GM23338 (cell line): ENCODE data around the gene OR6J1. TPM values are rescaled to one million over a fixed set of nuclear protein-coding genes. Genes with fewer than 3 reads are reported as not detected.
"Not testable (repeated sequence)": the region's sequence is repeated elsewhere in the genome, so short reads cannot be mapped to it uniquely, and the experiment has no call there.

Experiments
- ATAC-seq: fragments of 200-7000 bp; cut with Tn5 transposase; 3 replicates; pipeline ENCODE4 v1.9.1; 2020
- DNase-seq: peaks from one replicate; pipeline ENCODE4 v3.0.0-alpha.2; 2015; ENCODE audit warnings: low spot score
- H2AFZ ChIP-seq: fragments of 200-600 bp; sonication (generic); 2 replicates; pipeline ENCODE4 v1.8.0; 2016; ENCODE audit warnings: antibody characterized with exemption, mild to moderate bottlenecking, moderate library complexity
- H3F3A ChIP-seq: fragments of 200-600 bp; sonication (generic); replicated peaks from 2 replicates; pipeline ENCODE4 v1.8.0; 2017; ENCODE audit warnings: antibody characterized with exemption, mixed run types, low read depth
- H3K27ac ChIP-seq: fragments of 200-600 bp; sonication (generic); 2 replicates; pipeline ENCODE4 v1.6.1; 2016; ENCODE audit warnings: low read depth
- H3K27me3 ChIP-seq: fragments of 200-600 bp; sonication (generic); 2 replicates; pipeline ENCODE4 v1.8.0; 2016; ENCODE audit warnings: mild to moderate bottlenecking, mixed run types, moderate library complexity; ENCODE audit not compliant: insufficient read depth
- H3K36me3 ChIP-seq: fragments of 200-600 bp; sonication (generic); 2 replicates; pipeline ENCODE4 v1.8.0; 2016; ENCODE audit warnings: mild to moderate bottlenecking; ENCODE audit not compliant: insufficient read depth
- H3K4me1 ChIP-seq: fragments of 200-600 bp; sonication (generic); 2 replicates; pipeline ENCODE4 v1.8.0; 2016; ENCODE audit warnings: mild to moderate bottlenecking, moderate library complexity; ENCODE audit not compliant: insufficient read depth
- H3K4me2 ChIP-seq: fragments of 200-600 bp; sonication (generic); 2 replicates; pipeline ENCODE4 v1.7.1; 2017; ENCODE audit warnings: mixed run types
- H3K4me3 ChIP-seq: fragments of 200-600 bp; sonication (generic); 2 replicates; pipeline ENCODE4 v1.6.1; 2016; ENCODE audit warnings: mixed run types
- H3K79me2 ChIP-seq: fragments of 200-600 bp; sonication (generic); replicated peaks from 2 replicates; pipeline ENCODE4 v1.8.0; 2017; ENCODE audit warnings: mild to moderate bottlenecking; ENCODE audit not compliant: insufficient read depth
- H3K9me2 ChIP-seq: fragments of 200-600 bp; sonication (generic); 2 replicates; pipeline ENCODE4 v1.8.0; 2017; ENCODE audit not compliant: insufficient read depth
- H4K20me1 ChIP-seq: fragments of 200-600 bp; sonication (generic); replicated peaks from 2 replicates; pipeline ENCODE4 v1.8.0; 2017; ENCODE audit warnings: mild to moderate bottlenecking; ENCODE audit not compliant: insufficient read depth
- H3K27ac Mint-ChIP-seq: 2 replicates; pipeline ENCODE4 v1.8.0; 2020; ENCODE audit warnings: inconsistent platforms, mild to moderate bottlenecking, moderate library complexity, mixed read lengths
- H3K27me3 Mint-ChIP-seq: 3 replicates; pipeline ENCODE4 v1.8.0; 2022; ENCODE audit warnings: low read depth, mild to moderate bottlenecking, moderate library complexity, mixed read lengths, inconsistent platforms; ENCODE audit not compliant: insufficient read depth, poor library complexity
- H3K36me3 Mint-ChIP-seq: 3 replicates; pipeline ENCODE4 v1.8.0; 2021; ENCODE audit warnings: low read depth, mild to moderate bottlenecking, inconsistent platforms, moderate library complexity, mixed read lengths
- H3K4me1 Mint-ChIP-seq: 3 replicates; pipeline ENCODE4 v1.8.0; 2020; ENCODE audit warnings: mild to moderate bottlenecking, inconsistent platforms, mixed read lengths
- H3K4me3 Mint-ChIP-seq: 3 replicates; pipeline ENCODE4 v1.8.0; 2021; ENCODE audit warnings: moderate library complexity, mild to moderate bottlenecking, inconsistent platforms, mixed read lengths
- H3K9me3 Mint-ChIP-seq: 3 replicates; pipeline ENCODE4 v1.8.0; 2020; ENCODE audit warnings: moderate library complexity, mild to moderate bottlenecking, inconsistent platforms, mixed read lengths
- CREB1 ChIP-seq: fragments of 250-450 bp; sonication (Bioruptor Pico); IDR thresholded peaks from 2 replicates; pipeline ENCODE4 v1.5.0; 2020; ENCODE audit warnings: low read depth, mild to moderate bottlenecking, moderate library complexity
- EZH2 ChIP-seq: fragments of 200-600 bp; sonication (generic); IDR thresholded peaks from one replicate; pipeline ENCODE4 v1.8.0; 2017; ENCODE audit warnings: antibody characterized with exemption, mild to moderate bottlenecking, low read depth; ENCODE audit not compliant: unreplicated experiment
- EZH2phosphoT487 ChIP-seq: fragments of 200-600 bp; sonication (generic); IDR thresholded peaks from one replicate; pipeline ENCODE4 v1.8.1; 2018; ENCODE audit warnings: antibody characterized with exemption; ENCODE audit not compliant: unreplicated experiment
- JUNB ChIP-seq: IDR thresholded peaks from one replicate; pipeline ENCODE4 v1.6.1; 2016; ENCODE audit warnings: antibody characterized with exemption; ENCODE audit not compliant: unreplicated experiment
- POLR2AphosphoS5 ChIP-seq: IDR thresholded peaks from 2 replicates; pipeline ENCODE4 v1.6.1; 2016; ENCODE audit warnings: antibody characterized with exemption, low read depth
- STAT1 ChIP-seq: IDR thresholded peaks from one replicate; pipeline ENCODE4 v1.6.1; 2016; ENCODE audit warnings: antibody characterized with exemption; ENCODE audit not compliant: unreplicated experiment
- polyA plus RNA-seq: library from polyadenylated mRNA; unstranded; fragments of >200 nt; fragmentation: Nextera tagmentation; extraction: Ambion mirVana; gene quantifications from 2 replicates; pipeline ENCODE4 v1.2.1, GENCODE V29; 2016
- total RNA-seq: library from RNA; depleted of rRNA; stranded (reverse); fragments of >200 nt; shearing (Covaris generic); gene quantifications from 2 replicates; pipeline ENCODE4 v1.2.3, GENCODE V29; 2014
- TF ChIP-seq, protein P1 (sequence below), 2 experiments: fragments of 200-600 bp in 1 of 2; sonication (generic) in 1 of 2; conservative IDR thresholded peaks; 2 replicates each; pipeline versions ENCODE4 v1.5.1 to v1.6.1; 2016 to 2017; ENCODE audit warnings: antibody characterized with exemption in 2 of 2, low read depth in 2 of 2, mild to moderate bottlenecking in 2 of 2, moderate library complexity in 1 of 2
- TF ChIP-seq, protein P2 (sequence below): fragments of 250-450 bp; sonication (Bioruptor Pico); IDR thresholded peaks from 2 replicates; pipeline ENCODE4 v1.5.0; 2020; ENCODE audit warnings: mild to moderate bottlenecking, moderate library complexity
- TF ChIP-seq, protein P3 (sequence below): IDR thresholded peaks from 2 replicates; pipeline ENCODE4 v1.6.1; 2016; ENCODE audit warnings: antibody characterized with exemption

Gene OR6J1
- total and polyA plus RNA-seq, 2 experiments from 2014 or later, result not detected

DNA sequence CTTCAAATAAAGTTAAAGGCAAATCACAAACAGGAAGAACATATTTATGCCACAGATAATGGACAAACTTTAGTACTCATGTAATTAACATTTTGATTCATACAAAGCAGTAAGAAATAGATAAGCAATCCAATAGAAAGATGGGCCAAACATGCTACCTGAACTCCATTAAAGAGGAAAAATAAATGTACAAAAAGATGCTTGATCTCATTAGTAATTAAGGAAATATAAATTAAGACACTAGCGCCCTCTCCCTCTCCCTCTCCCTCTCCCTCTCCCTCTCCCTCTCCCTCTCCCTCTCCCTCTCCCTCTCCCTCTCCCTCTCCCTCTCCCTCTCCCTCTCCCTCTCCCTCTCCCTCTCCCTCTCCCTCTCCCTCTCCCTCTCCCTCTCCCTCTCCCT, 8.2 kb downstream of the OR6J1 start:
- H3K4me3 Mint-ChIP-seq, H3K4me3 ChIP-seq, H4K20me1 ChIP-seq, H3K4me1 ChIP-seq, H3K4me1 Mint-ChIP-seq, ATAC-seq, H3K4me2 ChIP-seq, H3F3A ChIP-seq, H3K79me2 ChIP-seq, H3K27ac ChIP-seq, H3K27me3 ChIP-seq, DNase-seq, H3K27ac Mint-ChIP-seq, H3K9me2 ChIP-seq, H3K36me3 ChIP-seq, H2AFZ ChIP-seq: not testable (repeated sequence)
- Mint-ChIP-seq H3K27me3 (peaks cover 17% of the 10 kb centered on the region), H3K36me3 (peaks cover 26% of the 10 kb centered on the region), H3K9me3 (peaks cover 38% of the 10 kb centered on the region)

DNA sequence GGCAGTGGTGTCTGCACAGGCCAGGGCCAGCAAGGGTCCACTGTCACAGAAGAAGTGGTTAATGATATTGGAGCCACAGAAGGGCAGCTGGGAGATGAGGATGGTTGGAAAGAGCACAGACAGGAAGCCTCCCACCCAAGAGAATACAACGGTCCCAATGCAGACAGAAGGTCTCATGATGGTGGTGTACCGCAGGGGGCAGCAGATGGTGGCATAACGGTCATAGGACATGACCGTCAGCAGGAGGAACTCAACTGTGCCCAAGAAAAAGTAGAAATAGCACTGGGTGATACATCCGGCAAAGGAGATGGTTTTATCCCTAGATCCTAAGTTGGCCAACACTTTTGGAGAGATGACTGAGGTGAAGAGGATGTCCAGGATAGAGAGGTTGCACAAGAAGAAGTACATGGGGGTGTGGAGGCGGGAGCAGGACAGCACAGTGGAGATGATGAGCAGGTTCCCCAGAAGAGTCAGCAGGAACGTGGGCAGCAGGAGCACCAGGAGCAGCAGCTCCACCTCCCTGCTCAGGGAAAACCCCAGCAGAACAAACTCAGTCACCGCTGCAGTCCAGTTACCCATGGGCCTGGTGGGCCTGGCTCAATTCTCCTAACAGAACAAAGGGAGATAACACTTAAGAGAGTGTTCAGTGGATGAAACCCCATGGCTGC, 9.8 kb downstream of the OR6J1 start:
- Mint-ChIP-seq H3K36me3 (peaks cover 35% of the 10 kb centered on the region), H3K4me1 (peaks cover 13% of the 10 kb centered on the region), H3K4me3 (no peak overlapping the region), H3K27me3 (peaks cover 17% of the 10 kb centered on the region), H3K27ac (no peak overlapping the region), H3K9me3 (peaks cover 52% of the 10 kb centered on the region)
- Histone ChIP-seq H3K27me3 (no peaks in the 10 kb centered on the region), H3K36me3 (no peaks in the 10 kb centered on the region; the same call in 1 of the 2 replicates), H3K4me1 (no peaks in the 10 kb centered on the region), H3K4me2 (no peak overlapping the region), H2AFZ (no peak overlapping the region), H3K9me2 (no peaks in the 10 kb centered on the region; the same call in 1 of the 2 replicates), H3F3A (no peaks in the 10 kb centered on the region), H3K79me2 (no peaks in the 10 kb centered on the region), H3K4me3 (no peak overlapping the region), H3K27ac (no peak overlapping the region), H4K20me1 (no peaks in the 10 kb centered on the region)
- ATAC-seq (no peak), DNase-seq (no peak)
- TF ChIP-seq STAT1 (no peak), JUNB (no peak), EZH2 (no peak), POLR2AphosphoS5 (no peak), CREB1 (CRISPR knock-in tag) (no peak), EZH2phosphoT487 (no peak)
- TF ChIP-seq, protein P1, sequence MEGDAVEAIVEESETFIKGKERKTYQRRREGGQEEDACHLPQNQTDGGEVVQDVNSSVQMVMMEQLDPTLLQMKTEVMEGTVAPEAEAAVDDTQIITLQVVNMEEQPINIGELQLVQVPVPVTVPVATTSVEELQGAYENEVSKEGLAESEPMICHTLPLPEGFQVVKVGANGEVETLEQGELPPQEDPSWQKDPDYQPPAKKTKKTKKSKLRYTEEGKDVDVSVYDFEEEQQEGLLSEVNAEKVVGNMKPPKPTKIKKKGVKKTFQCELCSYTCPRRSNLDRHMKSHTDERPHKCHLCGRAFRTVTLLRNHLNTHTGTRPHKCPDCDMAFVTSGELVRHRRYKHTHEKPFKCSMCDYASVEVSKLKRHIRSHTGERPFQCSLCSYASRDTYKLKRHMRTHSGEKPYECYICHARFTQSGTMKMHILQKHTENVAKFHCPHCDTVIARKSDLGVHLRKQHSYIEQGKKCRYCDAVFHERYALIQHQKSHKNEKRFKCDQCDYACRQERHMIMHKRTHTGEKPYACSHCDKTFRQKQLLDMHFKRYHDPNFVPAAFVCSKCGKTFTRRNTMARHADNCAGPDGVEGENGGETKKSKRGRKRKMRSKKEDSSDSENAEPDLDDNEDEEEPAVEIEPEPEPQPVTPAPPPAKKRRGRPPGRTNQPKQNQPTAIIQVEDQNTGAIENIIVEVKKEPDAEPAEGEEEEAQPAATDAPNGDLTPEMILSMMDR (conservative IDR thresholded peaks at IDR 0.05; ENCODE audit: low read depth in 2 of 2), result no peak
- TF ChIP-seq, protein P2, sequence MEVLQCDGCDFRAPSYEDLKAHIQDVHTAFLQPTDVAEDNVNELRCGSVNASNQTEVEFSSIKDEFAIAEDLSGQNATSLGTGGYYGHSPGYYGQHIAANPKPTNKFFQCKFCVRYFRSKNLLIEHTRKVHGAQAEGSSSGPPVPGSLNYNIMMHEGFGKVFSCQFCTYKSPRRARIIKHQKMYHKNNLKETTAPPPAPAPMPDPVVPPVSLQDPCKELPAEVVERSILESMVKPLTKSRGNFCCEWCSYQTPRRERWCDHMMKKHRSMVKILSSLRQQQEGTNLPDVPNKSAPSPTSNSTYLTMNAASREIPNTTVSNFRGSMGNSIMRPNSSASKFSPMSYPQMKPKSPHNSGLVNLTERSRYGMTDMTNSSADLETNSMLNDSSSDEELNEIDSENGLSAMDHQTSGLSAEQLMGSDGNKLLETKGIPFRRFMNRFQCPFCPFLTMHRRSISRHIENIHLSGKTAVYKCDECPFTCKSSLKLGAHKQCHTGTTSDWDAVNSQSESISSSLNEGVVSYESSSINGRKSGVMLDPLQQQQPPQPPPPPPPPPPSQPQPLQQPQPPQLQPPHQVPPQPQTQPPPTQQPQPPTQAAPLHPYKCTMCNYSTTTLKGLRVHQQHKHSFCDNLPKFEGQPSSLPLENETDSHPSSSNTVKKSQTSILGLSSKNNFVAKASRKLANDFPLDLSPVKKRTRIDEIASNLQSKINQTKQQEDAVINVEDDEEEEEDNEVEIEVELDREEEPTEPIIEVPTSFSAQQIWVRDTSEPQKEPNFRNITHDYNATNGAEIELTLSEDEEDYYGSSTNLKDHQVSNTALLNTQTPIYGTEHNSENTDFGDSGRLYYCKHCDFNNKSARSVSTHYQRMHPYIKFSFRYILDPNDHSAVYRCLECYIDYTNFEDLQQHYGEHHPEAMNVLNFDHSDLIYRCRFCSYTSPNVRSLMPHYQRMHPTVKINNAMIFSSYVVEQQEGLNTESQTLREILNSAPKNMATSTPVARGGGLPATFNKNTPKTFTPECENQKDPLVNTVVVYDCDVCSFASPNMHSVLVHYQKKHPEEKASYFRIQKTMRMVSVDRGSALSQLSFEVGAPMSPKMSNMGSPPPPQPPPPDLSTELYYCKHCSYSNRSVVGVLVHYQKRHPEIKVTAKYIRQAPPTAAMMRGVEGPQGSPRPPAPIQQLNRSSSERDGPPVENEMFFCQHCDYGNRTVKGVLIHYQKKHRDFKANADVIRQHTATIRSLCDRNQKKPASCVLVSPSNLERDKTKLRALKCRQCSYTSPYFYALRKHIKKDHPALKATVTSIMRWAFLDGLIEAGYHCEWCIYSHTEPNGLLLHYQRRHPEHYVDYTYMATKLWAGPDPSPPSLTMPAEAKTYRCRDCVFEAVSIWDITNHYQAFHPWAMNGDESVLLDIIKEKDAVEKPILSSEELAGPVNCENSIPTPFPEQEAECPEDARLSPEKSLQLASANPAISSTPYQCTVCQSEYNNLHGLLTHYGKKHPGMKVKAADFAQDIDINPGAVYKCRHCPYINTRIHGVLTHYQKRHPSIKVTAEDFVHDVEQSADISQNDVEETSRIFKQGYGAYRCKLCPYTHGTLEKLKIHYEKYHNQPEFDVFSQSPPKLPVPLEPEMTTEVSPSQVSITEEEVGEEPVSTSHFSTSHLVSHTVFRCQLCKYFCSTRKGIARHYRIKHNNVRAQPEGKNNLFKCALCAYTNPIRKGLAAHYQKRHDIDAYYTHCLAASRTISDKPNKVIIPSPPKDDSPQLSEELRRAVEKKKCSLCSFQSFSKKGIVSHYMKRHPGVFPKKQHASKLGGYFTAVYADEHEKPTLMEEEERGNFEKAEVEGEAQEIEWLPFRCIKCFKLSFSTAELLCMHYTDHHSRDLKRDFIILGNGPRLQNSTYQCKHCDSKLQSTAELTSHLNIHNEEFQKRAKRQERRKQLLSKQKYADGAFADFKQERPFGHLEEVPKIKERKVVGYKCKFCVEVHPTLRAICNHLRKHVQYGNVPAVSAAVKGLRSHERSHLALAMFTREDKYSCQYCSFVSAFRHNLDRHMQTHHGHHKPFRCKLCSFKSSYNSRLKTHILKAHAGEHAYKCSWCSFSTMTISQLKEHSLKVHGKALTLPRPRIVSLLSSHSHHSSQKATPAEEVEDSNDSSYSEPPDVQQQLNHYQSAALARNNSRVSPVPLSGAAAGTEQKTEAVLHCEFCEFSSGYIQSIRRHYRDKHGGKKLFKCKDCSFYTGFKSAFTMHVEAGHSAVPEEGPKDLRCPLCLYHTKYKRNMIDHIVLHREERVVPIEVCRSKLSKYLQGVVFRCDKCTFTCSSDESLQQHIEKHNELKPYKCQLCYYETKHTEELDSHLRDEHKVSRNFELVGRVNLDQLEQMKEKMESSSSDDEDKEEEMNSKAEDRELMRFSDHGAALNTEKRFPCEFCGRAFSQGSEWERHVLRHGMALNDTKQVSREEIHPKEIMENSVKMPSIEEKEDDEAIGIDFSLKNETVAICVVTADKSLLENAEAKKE, result no peak
- TF ChIP-seq, protein P3, sequence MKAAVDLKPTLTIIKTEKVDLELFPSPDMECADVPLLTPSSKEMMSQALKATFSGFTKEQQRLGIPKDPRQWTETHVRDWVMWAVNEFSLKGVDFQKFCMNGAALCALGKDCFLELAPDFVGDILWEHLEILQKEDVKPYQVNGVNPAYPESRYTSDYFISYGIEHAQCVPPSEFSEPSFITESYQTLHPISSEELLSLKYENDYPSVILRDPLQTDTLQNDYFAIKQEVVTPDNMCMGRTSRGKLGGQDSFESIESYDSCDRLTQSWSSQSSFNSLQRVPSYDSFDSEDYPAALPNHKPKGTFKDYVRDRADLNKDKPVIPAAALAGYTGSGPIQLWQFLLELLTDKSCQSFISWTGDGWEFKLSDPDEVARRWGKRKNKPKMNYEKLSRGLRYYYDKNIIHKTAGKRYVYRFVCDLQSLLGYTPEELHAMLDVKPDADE, result no peak
